Measurements from ENCODE around the gene CXCL8.
A peak's percentile ranks its signal among the peaks of the same experiment; 100 is the strongest.
"Not testable (repeated sequence)": the region's sequence is repeated elsewhere in the genome, so short reads cannot be mapped to it uniquely, and the experiment has no call there.

Gene CXCL8

DNA sequence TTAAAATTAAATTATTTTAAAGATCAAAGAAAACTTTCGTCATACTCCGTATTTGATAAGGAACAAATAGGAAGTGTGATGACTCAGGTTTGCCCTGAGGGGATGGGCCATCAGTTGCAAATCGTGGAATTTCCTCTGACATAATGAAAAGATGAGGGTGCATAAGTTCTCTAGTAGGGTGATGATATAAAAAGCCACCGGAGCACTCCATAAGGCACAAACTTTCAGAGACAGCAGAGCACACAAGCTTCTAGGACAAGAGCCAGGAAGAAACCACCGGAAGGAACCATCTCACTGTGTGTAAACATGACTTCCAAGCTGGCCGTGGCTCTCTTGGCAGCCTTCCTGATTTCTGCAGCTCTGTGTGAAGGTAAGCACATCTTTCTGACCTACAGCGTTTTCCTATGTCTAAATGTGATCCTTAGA lies at the start of gene CXCL8:
Gene CXCL8, plus strand, starts transcription at position 217 of the 426 bp plus-strand sequence. Its CDS starts 90 bp downstream, at position 307.
- peak; percentile 63 for DNase-seq

DNA sequence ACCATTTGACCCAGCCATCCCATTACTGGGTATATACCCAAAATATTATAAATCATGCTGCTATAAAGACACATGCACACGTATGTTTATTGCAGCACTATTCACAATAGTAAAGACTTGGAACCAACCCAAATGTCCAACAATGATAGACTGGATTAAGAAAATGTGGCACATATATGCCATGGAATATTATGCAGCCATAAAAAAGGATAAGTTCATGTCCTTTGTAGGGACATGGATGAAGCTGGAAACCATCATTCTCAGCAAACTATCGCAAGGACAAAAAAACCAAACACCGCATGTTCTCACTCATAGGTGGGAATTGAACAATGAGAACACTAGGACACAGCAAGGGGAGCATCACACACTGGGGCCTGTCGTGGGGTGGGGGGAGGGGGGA lies 49.2 kb upstream of the CXCL8 start:
- not testable (repeated sequence) for DNase-seq

GRCh38 chr4:73691759-73692158 lies 48.6 kb upstream of the CXCL8 start:
- DNase-seq: no peak

GRCh38 chr4:73692254-73692653 lies 48.1 kb upstream of the CXCL8 start:
- no peak for DNase-seq

- no peak for DNase-seq
Measured at GRCh38 chr4:73692701-73693100, 47.7 kb upstream of the CXCL8 start.

GRCh38 chr4:73693811-73694210 lies 46.6 kb upstream of the CXCL8 start:
- DNase-seq: no peak

- DNase-seq: no peak
Measured at GRCh38 chr4:73698217-73698616, 42.2 kb upstream of the CXCL8 start.

DNA sequence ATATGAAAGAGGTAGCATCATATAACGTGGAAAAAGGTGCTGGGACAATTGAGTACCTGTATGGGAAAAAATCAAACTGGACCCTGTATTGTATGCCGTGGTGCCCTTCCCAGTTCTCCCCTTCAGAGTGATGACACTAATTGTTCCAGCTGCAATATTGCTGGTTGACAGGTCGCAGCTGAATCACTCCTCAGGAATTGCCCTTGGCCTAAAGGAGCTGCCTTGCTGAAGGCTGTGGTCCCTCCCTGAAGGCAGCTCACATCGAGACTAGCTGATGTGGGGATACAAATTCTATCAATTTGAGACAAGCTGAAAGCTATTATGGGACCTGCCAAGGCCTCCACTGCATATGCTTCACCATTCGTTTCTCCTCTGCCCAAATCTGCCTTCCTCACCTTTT lies 39.3 kb upstream of the CXCL8 start:
- DNase-seq: no peak

GRCh38 chr4:73702796-73703287 lies 37.5 kb upstream of the CXCL8 start:
- no peak for DNase-seq

DNA sequence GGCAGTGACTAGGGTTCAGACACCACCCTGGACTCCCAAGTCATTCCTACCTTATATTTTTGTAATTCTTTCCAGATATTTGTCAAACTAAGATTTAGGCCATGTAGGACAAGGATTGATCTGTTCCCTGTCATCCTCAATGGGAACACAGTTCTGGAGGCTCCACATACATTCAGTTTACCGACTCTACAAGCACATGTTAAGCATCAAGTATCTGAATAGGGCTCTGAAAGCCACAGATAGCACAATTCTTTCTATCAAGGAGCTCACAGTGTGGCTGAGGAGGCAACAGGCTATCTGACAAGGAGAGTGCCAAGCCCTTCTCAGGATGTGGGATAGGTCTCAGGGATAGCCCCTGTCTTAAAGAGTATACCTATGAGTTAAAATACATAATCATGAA lies 37.0 kb upstream of the CXCL8 start:
- DNase-seq: no peak

DNA sequence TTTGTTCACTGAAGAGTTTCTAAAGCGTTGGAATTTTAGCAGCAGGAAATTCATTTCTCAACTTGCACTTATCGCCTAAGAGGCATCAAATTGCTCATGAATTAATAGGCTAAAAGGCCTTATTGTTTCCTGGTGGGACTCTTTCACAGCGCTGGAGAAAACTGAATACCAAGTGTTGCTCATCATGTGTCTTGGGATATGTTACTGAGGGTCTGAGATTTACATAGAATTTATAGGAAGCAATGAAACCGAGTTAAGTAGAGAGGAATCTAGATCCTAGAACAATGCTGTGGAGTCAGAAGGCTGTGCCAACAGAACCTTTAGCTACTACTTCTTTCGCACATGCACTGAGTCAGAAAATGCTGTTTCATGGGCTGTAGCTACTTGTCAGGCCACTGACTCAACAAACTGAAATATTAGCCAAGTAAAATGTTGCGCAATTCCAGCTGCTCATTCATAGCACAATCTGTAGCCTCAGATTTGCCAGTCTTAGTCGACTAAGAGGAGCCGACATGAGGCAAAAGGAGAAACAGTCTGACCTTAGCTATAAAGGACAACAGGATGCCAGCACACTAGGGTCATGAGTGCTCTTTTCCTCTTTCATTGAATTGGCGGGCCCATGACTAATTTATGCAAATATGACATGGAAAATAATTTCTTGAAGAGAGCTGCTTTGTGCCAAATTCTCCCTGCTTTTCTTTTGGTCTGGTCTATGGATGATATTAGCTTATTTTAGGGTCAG lies 35.9 kb upstream of the CXCL8 start:
- DNase-seq: no peak

- DNase-seq: no peak
Measured at GRCh38 chr4:73705056-73705432, 35.3 kb upstream of the CXCL8 start.

GRCh38 chr4:73705721-73706120 lies 34.6 kb upstream of the CXCL8 start:
- no peak for DNase-seq

GRCh38 chr4:73706811-73707210 lies 33.6 kb upstream of the CXCL8 start:
- DNase-seq: no peak

DNA sequence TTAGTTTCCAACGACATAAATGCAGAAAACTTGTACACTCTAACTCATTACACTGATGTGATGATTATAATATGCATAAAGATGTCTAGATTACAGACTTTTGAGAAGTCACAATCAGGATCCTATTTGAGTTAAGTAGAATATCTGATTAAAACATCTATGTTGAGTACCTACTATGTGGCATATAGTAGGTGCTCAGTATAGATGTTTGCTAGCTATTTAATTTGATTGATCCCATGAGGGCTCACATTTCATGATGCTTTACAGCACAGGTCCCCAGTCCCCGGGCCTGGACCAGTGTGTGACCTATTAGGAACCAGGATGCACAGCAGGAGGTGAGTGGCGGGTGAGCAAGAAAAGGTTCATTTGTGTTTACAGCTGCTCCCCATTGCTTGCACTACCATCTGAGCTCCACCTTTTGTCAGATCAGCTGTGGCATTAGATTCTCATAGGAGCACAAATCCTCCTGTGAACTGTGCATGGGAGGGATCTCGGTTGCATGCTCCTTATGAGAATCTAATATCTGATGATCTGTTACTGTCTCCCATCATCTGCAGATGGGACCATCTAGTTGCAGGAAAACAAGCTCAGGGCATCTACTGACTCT lies 33.0 kb upstream of the CXCL8 start:
- no peak for DNase-seq

DNA sequence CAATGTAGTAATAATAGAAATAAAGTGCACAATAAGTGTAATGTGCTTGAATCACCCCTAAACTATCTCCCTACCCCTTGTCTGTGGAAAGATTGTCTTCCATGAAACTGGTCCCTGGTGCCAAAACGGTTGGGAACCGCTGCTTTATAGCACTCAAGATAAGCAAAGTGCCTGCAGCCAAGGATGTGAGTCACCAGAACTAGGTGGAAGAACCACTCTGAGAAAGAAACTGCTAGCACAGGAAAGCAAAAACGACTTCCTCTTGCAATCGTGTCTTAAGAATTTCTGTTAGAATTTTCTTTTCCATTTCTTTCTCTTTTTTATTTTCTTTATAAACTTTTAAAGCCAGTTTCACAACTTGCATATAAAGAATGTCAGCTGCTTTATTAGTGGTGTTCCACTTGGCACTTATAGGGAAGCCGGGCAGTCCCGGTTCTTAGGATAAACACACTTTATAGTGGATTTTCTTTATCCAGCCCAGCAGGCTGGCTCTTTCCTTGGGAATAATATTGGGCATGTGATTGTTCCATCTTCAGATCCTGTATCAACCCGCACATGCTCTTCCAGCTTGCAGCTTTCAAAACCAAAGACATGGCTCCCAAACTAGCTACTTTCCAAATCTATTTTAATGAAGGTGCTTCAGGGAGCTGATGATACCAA lies 32.3 kb upstream of the CXCL8 start:
- no peak for DNase-seq

DNA sequence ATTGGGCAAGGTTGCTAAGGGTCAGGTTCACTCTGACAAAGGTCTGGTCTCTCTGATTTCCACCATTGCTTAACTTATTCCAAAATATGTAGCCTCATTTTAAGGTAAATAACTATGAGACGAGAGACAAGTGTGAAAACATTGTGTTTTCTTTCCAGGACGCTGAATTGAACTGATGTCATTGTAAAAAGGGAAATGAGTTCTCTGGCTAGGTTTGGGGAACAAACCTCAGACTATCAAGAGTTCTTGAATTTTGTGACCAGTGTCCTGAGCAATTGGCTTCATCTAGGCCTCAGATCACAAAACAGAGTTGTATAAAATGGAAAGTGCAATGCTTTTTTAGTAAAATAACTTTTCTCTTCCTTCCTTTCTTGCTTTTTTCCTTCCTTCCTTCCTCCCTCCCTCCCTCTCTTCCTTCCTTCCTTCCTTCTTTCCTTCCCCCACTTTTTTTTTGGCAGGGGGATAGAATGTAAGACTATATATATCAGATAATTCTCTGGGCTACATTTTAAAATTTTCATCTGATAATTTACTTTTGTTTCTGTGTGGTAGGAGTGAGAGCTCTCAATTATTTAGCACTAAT lies 30.8 kb upstream of the CXCL8 start:
- no peak for DNase-seq

DNA sequence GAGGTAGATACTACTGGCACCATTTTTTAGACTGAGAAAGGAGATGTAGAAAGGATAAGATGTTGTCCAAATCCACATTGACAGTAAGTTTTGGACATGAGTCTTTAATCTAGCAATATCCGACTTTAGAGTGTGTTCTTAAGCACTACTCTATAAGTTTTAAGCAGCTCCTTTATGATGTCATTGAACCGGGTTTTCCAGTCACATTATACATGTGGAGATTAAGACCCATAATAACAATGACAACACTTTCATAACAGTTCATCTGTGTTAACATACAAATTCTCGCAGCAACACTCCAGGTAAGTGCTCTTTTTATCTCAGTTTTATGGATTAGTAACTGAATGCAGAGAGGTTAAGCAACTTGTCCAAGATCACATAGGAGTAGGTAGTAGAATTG lies 30.3 kb upstream of the CXCL8 start:
- no peak for DNase-seq

- DNase-seq: no peak
Measured at GRCh38 chr4:73711989-73712388, 28.4 kb upstream of the CXCL8 start.

DNA sequence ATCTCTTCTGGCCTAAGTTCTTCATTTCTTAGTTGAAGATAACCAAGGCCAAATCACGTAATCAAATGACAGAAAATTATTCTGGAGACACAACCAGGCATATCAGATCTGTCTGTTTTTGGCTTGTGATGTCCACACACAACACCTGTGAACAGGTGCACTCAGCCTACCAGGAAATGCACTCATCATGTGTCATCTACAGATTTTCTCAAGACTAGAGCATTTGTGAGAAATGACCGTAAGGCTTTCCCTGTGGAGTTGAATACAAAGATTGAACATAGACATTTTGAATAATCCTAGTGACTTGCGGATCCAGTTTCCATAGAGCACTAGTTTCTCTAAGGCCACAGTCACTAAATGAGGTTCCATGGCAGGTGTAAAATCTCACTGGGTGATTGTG lies 26.7 kb upstream of the CXCL8 start:
- no peak for DNase-seq

- no peak for DNase-seq
Measured at GRCh38 chr4:73714647-73715046, 25.7 kb upstream of the CXCL8 start.

- DNase-seq: no peak
Measured at GRCh38 chr4:73715659-73716058, 24.7 kb upstream of the CXCL8 start.

All from NCI-H1105 (cell line).